ENCODE results near the gene NUP85. TPM values are rescaled to one million over a fixed set of nuclear protein-coding genes. Genes with fewer than 3 reads are reported as not detected.
"Not testable (repeated sequence)": the region's sequence is repeated elsewhere in the genome, so short reads cannot be mapped to it uniquely, and the experiment has no call there.

NUP85 gene
- total RNA-seq, 1 donor, result 25.6 TPM

GRCh38 chr17:75182569-75183436, 22.7 kb upstream of the NUP85 start, which contains the start of gene SUMO2:
TSS of gene SUMO2 (minus strand) at chr17:75182959. CDS start at chr17:75182834, 125 bp downstream.
- H3K27me3 ChIP-seq (ENCODE audit: insufficient read depth, low read length), result no peaks in the 10 kb centered on the region
- H3K4me1 ChIP-seq (ENCODE audit: insufficient read depth, low read length), result peaks cover 33% of the 10 kb centered on the region
- peak within 1 kb of the TSS; percentile 94 for H3K4me3 ChIP-seq (ENCODE audit: low read length)
- H3K9me3 ChIP-seq (ENCODE audit: low read depth, low read length), result no peaks in the 10 kb centered on the region

- no peaks in the 10 kb centered on the region for H3K9me3 ChIP-seq (ENCODE audit: low read depth, low read length)
- H3K27me3 ChIP-seq (ENCODE audit: insufficient read depth, low read length), result no peaks in the 10 kb centered on the region
- H3K4me1 ChIP-seq (ENCODE audit: insufficient read depth, low read length), result peaks cover 32% of the 10 kb centered on the region
- no peak overlapping the region for H3K4me3 ChIP-seq (ENCODE audit: low read length)
Observed at GRCh38 chr17:75183999-75184884, 21.2 kb upstream of the NUP85 start.

- H3K4me3 ChIP-seq (ENCODE audit: low read length), result no peak overlapping the region
- H3K9me3 ChIP-seq (ENCODE audit: low read depth, low read length), result no peaks in the 10 kb centered on the region
- no peaks in the 10 kb centered on the region for H3K27me3 ChIP-seq (ENCODE audit: insufficient read depth, low read length)
- peaks cover 5% of the 10 kb centered on the region for H3K4me1 ChIP-seq (ENCODE audit: insufficient read depth, low read length)
Observed at GRCh38 chr17:75188614-75189013, 16.9 kb upstream of the NUP85 start.

GRCh38 chr17:75191584-75191983, 13.9 kb upstream of the NUP85 start:
- Histone ChIP-seq H3K4me3 (ENCODE audit: low read length) (no peak overlapping the region), H3K4me1 (ENCODE audit: insufficient read depth, low read length) (no peaks in the 10 kb centered on the region), H3K9me3 (ENCODE audit: low read depth, low read length) (no peaks in the 10 kb centered on the region), H3K27me3 (ENCODE audit: insufficient read depth, low read length) (no peaks in the 10 kb centered on the region)

GRCh38 chr17:75194879-75195278, 10.6 kb upstream of the NUP85 start:
- H3K4me1 ChIP-seq (ENCODE audit: insufficient read depth, low read length), result no peaks in the 10 kb centered on the region
- H3K4me3 ChIP-seq (ENCODE audit: low read length), result no peak overlapping the region

GRCh38 chr17:75199886-75200618, 5.4 kb upstream of the NUP85 start:
- no peaks in the 10 kb centered on the region for H3K27me3 ChIP-seq (ENCODE audit: insufficient read depth, low read length)
- H3K9me3 ChIP-seq (ENCODE audit: low read depth, low read length), result no peaks in the 10 kb centered on the region
- H3K4me3 ChIP-seq (ENCODE audit: low read length), result no peak overlapping the region
- H3K4me1 ChIP-seq (ENCODE audit: insufficient read depth, low read length), result peaks cover 8% of the 10 kb centered on the region

More at GRCh38 chr17:75194879-75195278, 10.6 kb upstream of the NUP85 start:
- Histone ChIP-seq H3K27me3 (ENCODE audit: insufficient read depth, low read length) (no peaks in the 10 kb centered on the region), H3K9me3 (ENCODE audit: low read depth, low read length) (no peaks in the 10 kb centered on the region)

GRCh38 chr17:75205793-75206163, 299 bp downstream of the NUP85 start:
- peaks cover 29% of the 10 kb centered on the region for H3K4me1 ChIP-seq (ENCODE audit: insufficient read depth, low read length)
- H3K9me3 ChIP-seq (ENCODE audit: low read depth, low read length), result no peaks in the 10 kb centered on the region
- no peaks in the 10 kb centered on the region for H3K27me3 ChIP-seq (ENCODE audit: insufficient read depth, low read length)
- peak overlapping the region; percentile 85 for H3K4me3 ChIP-seq (ENCODE audit: low read length)

- H3K4me1 ChIP-seq (ENCODE audit: insufficient read depth, low read length), result peaks cover 29% of the 10 kb centered on the region
- not testable (repeated sequence) for H3K4me3 ChIP-seq (ENCODE audit: low read length); H3K9me3 ChIP-seq (ENCODE audit: low read depth, low read length); H3K27me3 ChIP-seq (ENCODE audit: insufficient read depth, low read length)
Observed at GRCh38 chr17:75207050-75207407, 1.6 kb downstream of the NUP85 start.

GRCh38 chr17:75207760-75208159, 2.3 kb downstream of the NUP85 start:
- Histone ChIP-seq H3K4me3 (ENCODE audit: low read length) (no peak overlapping the region), H3K9me3 (ENCODE audit: low read depth, low read length) (no peaks in the 10 kb centered on the region), H3K27me3 (ENCODE audit: insufficient read depth, low read length) (no peaks in the 10 kb centered on the region), H3K4me1 (ENCODE audit: insufficient read depth, low read length) (peaks cover 29% of the 10 kb centered on the region)

GRCh38 chr17:75208161-75208560, 2.7 kb downstream of the NUP85 start:
- Histone ChIP-seq H3K4me1 (ENCODE audit: insufficient read depth, low read length) (peaks cover 29% of the 10 kb centered on the region), H3K4me3 (ENCODE audit: low read length) (no peak overlapping the region), H3K9me3 (ENCODE audit: low read depth, low read length) (no peaks in the 10 kb centered on the region), H3K27me3 (ENCODE audit: insufficient read depth, low read length) (no peaks in the 10 kb centered on the region)

GRCh38 chr17:75209061-75209460, 3.6 kb downstream of the NUP85 start:
- no peaks in the 10 kb centered on the region for H3K27me3 ChIP-seq (ENCODE audit: insufficient read depth, low read length)
- no peaks in the 10 kb centered on the region for H3K9me3 ChIP-seq (ENCODE audit: low read depth, low read length)
- peaks cover 29% of the 10 kb centered on the region for H3K4me1 ChIP-seq (ENCODE audit: insufficient read depth, low read length)
- no peak overlapping the region for H3K4me3 ChIP-seq (ENCODE audit: low read length)

GRCh38 chr17:75218131-75218530, 12.7 kb downstream of the NUP85 start:
- Histone ChIP-seq H3K27me3 (ENCODE audit: insufficient read depth, low read length) (no peaks in the 10 kb centered on the region), H3K4me1 (ENCODE audit: insufficient read depth, low read length) (no peaks in the 10 kb centered on the region), H3K4me3 (ENCODE audit: low read length) (no peak overlapping the region), H3K9me3 (ENCODE audit: low read depth, low read length) (no peaks in the 10 kb centered on the region)

GRCh38 chr17:75219815-75220214, 14.3 kb downstream of the NUP85 start:
- H3K9me3 ChIP-seq (ENCODE audit: low read depth, low read length), result no peaks in the 10 kb centered on the region
- no peak overlapping the region for H3K4me3 ChIP-seq (ENCODE audit: low read length)
- no peaks in the 10 kb centered on the region for H3K4me1 ChIP-seq (ENCODE audit: insufficient read depth, low read length)
- no peaks in the 10 kb centered on the region for H3K27me3 ChIP-seq (ENCODE audit: insufficient read depth, low read length)

GRCh38 chr17:75225016-75225415, 19.5 kb downstream of the NUP85 start:
- Histone ChIP-seq H3K27me3 (ENCODE audit: insufficient read depth, low read length) (no peaks in the 10 kb centered on the region), H3K4me3 (ENCODE audit: low read length) (no peak overlapping the region), H3K4me1 (ENCODE audit: insufficient read depth, low read length) (peaks cover 26% of the 10 kb centered on the region), H3K9me3 (ENCODE audit: low read depth, low read length) (no peaks in the 10 kb centered on the region)

- no peaks in the 10 kb centered on the region for H3K9me3 ChIP-seq (ENCODE audit: low read depth, low read length)
- peaks cover 26% of the 10 kb centered on the region for H3K4me1 ChIP-seq (ENCODE audit: insufficient read depth, low read length)
- no peaks in the 10 kb centered on the region for H3K27me3 ChIP-seq (ENCODE audit: insufficient read depth, low read length)
- H3K4me3 ChIP-seq (ENCODE audit: low read length), result no peak overlapping the region
Observed at GRCh38 chr17:75227729-75228128, 22.2 kb downstream of the NUP85 start.

Data from mononuclear cell (primary cell).